IPS DF 6.9 (cell line): Measurements from ENCODE around the gene TTC21A.

ENCODE experiments used
- DNase-seq: peaks from one replicate; pipeline ENCODE4 v3.0.0-alpha.2; 2013; ENCODE audit warnings: low read depth, low spot score
- H3K27ac ChIP-seq: one replicate; pipeline ENCODE4 v1.5.1; 2013; ENCODE audit warnings: low read length, control low read depth
- H3K27me3 ChIP-seq: 2 replicates; pipeline ENCODE4 v1.6.1; 2013; ENCODE audit warnings: mild to moderate bottlenecking, low read length; ENCODE audit not compliant: control insufficient read depth, insufficient read depth
- H3K36me3 ChIP-seq: 2 replicates; pipeline ENCODE4 v1.6.1; 2013; ENCODE audit warnings: low read length; ENCODE audit not compliant: control insufficient read depth, insufficient read depth
- H3K4me1 ChIP-seq: 2 replicates; pipeline ENCODE4 v1.6.1; 2013; ENCODE audit warnings: low read length; ENCODE audit not compliant: control insufficient read depth, insufficient read depth
- H3K4me3 ChIP-seq: 2 replicates; pipeline ENCODE4 v1.5.1; 2013; ENCODE audit warnings: mild to moderate bottlenecking, low read length
- H3K9me3 ChIP-seq: 2 replicates; pipeline ENCODE4 v1.6.1; 2013; ENCODE audit warnings: low read length, inconsistent platforms; ENCODE audit not compliant: control insufficient read depth, insufficient read depth
- WGBS: extraction: QIAGEN DNeasy Blood & Tissue Kit; methylation state at CpG from one replicate; pipeline ENCODE4 v1.1.7; 2013; ENCODE audit warnings: mixed read lengths, missing lambda C conversion rate; ENCODE audit not compliant: insufficient read length, insufficient coverage; 5-methylcytosine and 5-hydroxymethylcytosine counted together

TTC21A gene

GRCh38 chr3:39079530-39079929 is 27.9 kb upstream of the TTC21A start:
- Histone ChIP-seq H3K27me3 (no peaks in the 10 kb centered on the region), H3K36me3 (peaks cover 9% of the 10 kb centered on the region; the same call in 1 of the 2 replicates)

GRCh38 chr3:39080026-39080425 is 27.5 kb upstream of the TTC21A start:
- no peaks in the 10 kb centered on the region for H3K4me1 ChIP-seq
- DNase-seq: no peak
- H3K36me3 ChIP-seq: peaks cover 7% of the 10 kb centered on the region; the same call in 1 of the 2 replicates
- H3K4me3 ChIP-seq: no peak overlapping the region
- no peak overlapping the region for H3K27ac ChIP-seq
- H3K27me3 ChIP-seq: no peaks in the 10 kb centered on the region
- H3K9me3 ChIP-seq: no peaks in the 10 kb centered on the region

More at GRCh38 chr3:39079530-39079929, 27.9 kb upstream of the TTC21A start:
- DNase-seq: no peak
- Histone ChIP-seq H3K27ac (no peak overlapping the region), H3K4me3 (no peak overlapping the region), H3K9me3 (no peaks in the 10 kb centered on the region), H3K4me1 (no peaks in the 10 kb centered on the region)

- Histone ChIP-seq H3K27me3 (no peaks in the 10 kb centered on the region), H3K9me3 (no peaks in the 10 kb centered on the region), H3K4me1 (no peaks in the 10 kb centered on the region), H3K36me3 (peaks cover 13% of the 10 kb centered on the region; the same call in 1 of the 2 replicates), H3K4me3 (no peak overlapping the region), H3K27ac (no peak overlapping the region)
- no CpG with 5 or more reads among the region's 4 CpGs for WGBS
- no peak for DNase-seq
Observed at GRCh38 chr3:39082666-39083313, 24.7 kb upstream of the TTC21A start.

GRCh38 chr3:39086144-39086543 is 21.3 kb upstream of the TTC21A start:
- no peaks in the 10 kb centered on the region for H3K4me1 ChIP-seq
- no peaks in the 10 kb centered on the region for H3K27me3 ChIP-seq
- no peak for DNase-seq
- no CpG with 5 or more reads among the region's 4 CpGs for WGBS
- peaks cover 13% of the 10 kb centered on the region; the same call in 1 of the 2 replicates for H3K36me3 ChIP-seq
- H3K4me3 ChIP-seq: no peak overlapping the region
- H3K27ac ChIP-seq: no peak overlapping the region
- H3K9me3 ChIP-seq: no peaks in the 10 kb centered on the region

- DNase-seq: no peak
- no peaks in the 10 kb centered on the region for H3K9me3 ChIP-seq
- no peaks in the 10 kb centered on the region for H3K27me3 ChIP-seq
- no peak overlapping the region for H3K4me3 ChIP-seq
- H3K4me1 ChIP-seq: no peaks in the 10 kb centered on the region
- peaks cover 18% of the 10 kb centered on the region; the same call in 1 of the 2 replicates for H3K36me3 ChIP-seq
- WGBS: no CpG with 5 or more reads among the region's 3 CpGs
- H3K27ac ChIP-seq: no peak overlapping the region
Observed at GRCh38 chr3:39088456-39088855, 19.0 kb upstream of the TTC21A start.

GRCh38 chr3:39088889-39089288 is 18.6 kb upstream of the TTC21A start:
- Histone ChIP-seq H3K9me3 (no peaks in the 10 kb centered on the region), H3K27ac (no peak overlapping the region), H3K36me3 (peaks cover 18% of the 10 kb centered on the region; the same call in 1 of the 2 replicates)

GRCh38 chr3:39090922-39091321 is 16.6 kb upstream of the TTC21A start:
- no peaks in the 10 kb centered on the region for H3K27me3 ChIP-seq
- DNase-seq: no peak
- H3K9me3 ChIP-seq: no peaks in the 10 kb centered on the region
- no peak overlapping the region for H3K4me3 ChIP-seq
- no CpG with 5 or more reads among the region's 2 CpGs for WGBS
- H3K4me1 ChIP-seq: no peaks in the 10 kb centered on the region
- H3K36me3 ChIP-seq: peaks cover 28% of the 10 kb centered on the region; the same call in 1 of the 2 replicates
- no peak overlapping the region for H3K27ac ChIP-seq

More at GRCh38 chr3:39088889-39089288, 18.6 kb upstream of the TTC21A start:
- H3K4me1 ChIP-seq: no peaks in the 10 kb centered on the region
- no peak for DNase-seq
- WGBS: no CpG with 5 or more reads among the region's 3 CpGs
- no peaks in the 10 kb centered on the region for H3K27me3 ChIP-seq
- no peak overlapping the region for H3K4me3 ChIP-seq

- Histone ChIP-seq H3K4me3 (no peak overlapping the region), H3K36me3 (peaks cover 25% of the 10 kb centered on the region; the same call in 1 of the 2 replicates), H3K9me3 (no peaks in the 10 kb centered on the region), H3K27ac (no peak overlapping the region), H3K4me1 (no peaks in the 10 kb centered on the region), H3K27me3 (no peaks in the 10 kb centered on the region)
- WGBS: no CpG with 5 or more reads among the region's 7 CpGs
- no peak for DNase-seq
Observed at GRCh38 chr3:39094851-39095677, 12.4 kb upstream of the TTC21A start.

- no peaks in the 10 kb centered on the region for H3K4me1 ChIP-seq
- DNase-seq: no peak
- no peak overlapping the region for H3K27ac ChIP-seq
- WGBS: no CpG with 5 or more reads among the region's 3 CpGs
- H3K4me3 ChIP-seq: no peak overlapping the region
- peaks cover 25% of the 10 kb centered on the region; the same call in 1 of the 2 replicates for H3K36me3 ChIP-seq
- no peaks in the 10 kb centered on the region for H3K9me3 ChIP-seq
- no peaks in the 10 kb centered on the region for H3K27me3 ChIP-seq
Observed at GRCh38 chr3:39095778-39096177, 11.7 kb upstream of the TTC21A start.

GRCh38 chr3:39096775-39097174 is 10.7 kb upstream of the TTC21A start:
- Histone ChIP-seq H3K27ac (no peak overlapping the region), H3K4me1 (no peaks in the 10 kb centered on the region), H3K4me3 (no peak overlapping the region), H3K36me3 (peaks cover 25% of the 10 kb centered on the region; the same call in 1 of the 2 replicates), H3K27me3 (no peaks in the 10 kb centered on the region), H3K9me3 (no peaks in the 10 kb centered on the region)
- DNase-seq: no peak
- no CpG with 5 or more reads among the region's 3 CpGs for WGBS
